ENCODE data around the gene CDK16. TPM values are rescaled to one million over a fixed set of nuclear protein-coding genes. Genes with fewer than 3 reads are reported as not detected.
A peak's percentile ranks its signal among the peaks of the same experiment; 100 is the strongest.

Gene CDK16
- total and polyA plus RNA-seq, 9 of the 15 experiments (the other 6 are each of a cell fraction or from before 2014, with no cell fraction given): 3.9 to 104 (median 57.5) TPM

DNA sequence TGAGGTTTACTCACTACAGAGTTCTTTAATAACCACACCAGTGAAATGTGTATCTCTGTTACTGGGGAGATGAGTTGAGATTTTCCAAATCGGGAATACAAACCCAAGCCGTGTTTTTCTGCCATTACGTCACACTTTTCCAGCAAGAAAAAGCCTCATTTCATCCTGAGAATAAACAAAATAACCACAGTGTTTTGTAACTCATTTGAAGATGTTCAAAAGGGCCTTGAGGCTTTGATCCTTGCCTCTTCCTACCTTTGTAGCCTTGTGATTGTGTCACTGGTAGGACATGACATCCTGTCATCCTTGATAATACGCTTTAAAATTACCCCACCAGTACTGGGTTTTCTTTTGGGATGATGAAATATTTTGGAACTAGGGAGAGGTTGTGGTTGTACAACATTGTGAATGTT lies 17.2 kb downstream of the CDK16 start:
- BruUV-seq (replicated peaks): no TSS peak
- Histone ChIP-seq H3K79me2 (ENCODE audit: control insufficient read depth, insufficient read depth, low read length) (peaks cover 30% of the 10 kb centered on the region), H2AFZ (ENCODE audit: low read depth, low read length) (no peak overlapping the region), H3K4me2 (ENCODE audit: insufficient read depth, low read length) (no peak overlapping the region), H3K4me1 (replicated peaks in 1 of 2; ENCODE audit: control insufficient read depth in 2 of 2, insufficient read depth in 2 of 2, low read length in 2 of 2) (peaks cover 6 to 7% of the 10 kb centered on the region in 2 experiments; a peak in 4 of 5 replicates), H3K9me1 (ENCODE audit: control insufficient read depth, insufficient read depth, low read length) (no peaks in the 10 kb centered on the region), H3K36me3 (ENCODE audit: control insufficient read depth, insufficient read depth, low read length) (no peaks in the 10 kb centered on the region; the same call in 2 of the 3 replicates), H4K20me1 (replicated peaks; ENCODE audit: control insufficient read depth, insufficient read depth, low read length) (no peaks in the 10 kb centered on the region), H3K9ac (ENCODE audit: insufficient read depth in 1 of 2, low read depth in 2 of 2, low read length in 2 of 2) (no peak overlapping the region), H3K27ac (ENCODE audit: extremely low read depth, low read depth, low read length) (no peak overlapping the region), H3K4me3 (no peak overlapping the region), H3K27me3 (ENCODE audit: control insufficient read depth in 2 of 2, insufficient read depth in 2 of 2, low read length in 2 of 2) (no peaks in the 10 kb centered on the region; a peak in 1 of 5 replicates), H3K9me3 (replicated peaks; ENCODE audit: control insufficient read depth, insufficient read depth, low read depth, low read length) (no peaks in the 10 kb centered on the region)
- POLR2A ChIA-PET: interaction anchor here (0.6 to 0.8 kb wide), 3 partner anchors 10 to 82 kb away, joined by 3 to 4 read pairs (median 3); no protein-coding TSS in a partner anchor
- DNase-seq (ENCODE audit: extremely low read depth in 1 of 4, low spot score in 3 of 4) (no peak), ATAC-seq (no peak), FAIRE-seq (no peak)
- CTCF ChIA-PET (ENCODE audit: low intra/inter-chr PET ratio): no interaction called here
- in situ Hi-C loops (cut with MboI) (no loop called here), intact Hi-C loops (cut with micrococcal nuclease) (no loop called here)
- WGBS (ENCODE audit: insufficient coverage, low coverage, missing lambda C conversion rate): 72% methylated on average over 4 of the region's 4 CpGs
- TF ChIP-seq SP2 (IDR thresholded peaks at IDR 0.05; ENCODE audit: extremely low read depth, low read depth, low read length, poor library complexity, severe bottlenecking) (no peak), NFE2L1 (tag; IDR thresholded peaks at IDR 0.05; ENCODE audit: borderline replicate concordance, low read depth) (no peak), CEBPG (CRISPR knock-in tag; IDR thresholded peaks at IDR 0.05) (no peak), CEBPG (tag; conservative IDR thresholded peaks at IDR 0.05 in 1 of 2, IDR thresholded peaks at IDR 0.05 in 1 of 2) (peak in 1 of 2 experiments; percentile 54; a peak in 1 of 4 replicates)
- TF ChIP-seq, protein P1, sequence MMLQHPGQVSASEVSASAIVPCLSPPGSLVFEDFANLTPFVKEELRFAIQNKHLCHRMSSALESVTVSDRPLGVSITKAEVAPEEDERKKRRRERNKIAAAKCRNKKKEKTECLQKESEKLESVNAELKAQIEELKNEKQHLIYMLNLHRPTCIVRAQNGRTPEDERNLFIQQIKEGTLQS (IDR thresholded peaks at IDR 0.05): peak; percentile 28; the same call in 1 of the 2 replicates
- TF ChIP-seq, protein P1 (CRISPR knock-in tag; conservative IDR thresholded peaks at IDR 0.05): no peak
